HG03103 (cell line): Measurements from ENCODE around the gene LRAT.
"Not testable (repeated sequence)": the region's sequence is repeated elsewhere in the genome, so short reads cannot be mapped to it uniquely, and the experiment has no call there.

ENCODE experiments used
- ATAC-seq: cut with Tn5 transposase; IDR thresholded peaks from one replicate; pipeline ENCODE4 v1.9.1; 2021; ENCODE audit warnings: low read depth; ENCODE audit not compliant: unreplicated experiment

Gene LRAT

GRCh38 chr4:154743683-154744340 is at the start of gene LRAT:
Gene LRAT, plus strand, starts transcription at chr4:154744000. Its CDS starts 327 bp downstream, at chr4:154744327.
- ATAC-seq: no peak

GRCh38 chr4:154707877-154708276 is 35.9 kb upstream of the LRAT start:
- no peak for ATAC-seq

- no peak for ATAC-seq
These were observed 34.2 kb upstream of the LRAT start for GRCh38 chr4:154709550-154709949.

- ATAC-seq: no peak
These were observed 32.3 kb upstream of the LRAT start for GRCh38 chr4:154711522-154711921.

GRCh38 chr4:154714339-154715040 is 29.3 kb upstream of the LRAT start:
- ATAC-seq: no peak

- no peak for ATAC-seq
These were observed 24.7 kb upstream of the LRAT start for GRCh38 chr4:154719087-154719486.

- peak; percentile 77 for ATAC-seq
These were observed 23.7 kb upstream of the LRAT start for GRCh38 chr4:154720123-154720522.

- no peak for ATAC-seq
These were observed 23.1 kb upstream of the LRAT start for GRCh38 chr4:154720618-154721267.

- ATAC-seq: no peak
These were observed 21.5 kb upstream of the LRAT start for GRCh38 chr4:154722262-154722661.

- not testable (repeated sequence) for ATAC-seq
These were observed 20.2 kb upstream of the LRAT start for GRCh38 chr4:154723601-154724000.

- ATAC-seq: no peak
These were observed 16.3 kb upstream of the LRAT start for GRCh38 chr4:154727540-154727939.

GRCh38 chr4:154731756-154732155 is 12.0 kb upstream of the LRAT start:
- no peak for ATAC-seq

GRCh38 chr4:154732669-154733068 is 11.1 kb upstream of the LRAT start:
- ATAC-seq: no peak

GRCh38 chr4:154736770-154737169 is 7.0 kb upstream of the LRAT start:
- ATAC-seq: no peak

- no peak for ATAC-seq
These were observed 5.4 kb upstream of the LRAT start for GRCh38 chr4:154738426-154738825.

- no peak for ATAC-seq
These were observed 4.7 kb upstream of the LRAT start for GRCh38 chr4:154739111-154739510.

GRCh38 chr4:154740462-154740861 is 3.3 kb upstream of the LRAT start:
- ATAC-seq: no peak

- ATAC-seq: no peak
These were observed 2.6 kb upstream of the LRAT start for GRCh38 chr4:154741131-154741665.

- ATAC-seq: no peak
These were observed 1.6 kb upstream of the LRAT start for GRCh38 chr4:154741922-154742850.

- no peak for ATAC-seq
These were observed 634 bp downstream of the LRAT start for GRCh38 chr4:154744341-154744926.
